Right ventricle myocardium inferior (tissue), 1 donor: Measurements from ENCODE around the gene ADAM19. TPM values are rescaled to one million over a fixed set of nuclear protein-coding genes. Genes with fewer than 3 reads are reported as not detected.
A peak's percentile ranks its signal among the peaks of the same experiment; 100 is the strongest.

Source experiments
- ATAC-seq: fragments of 200-7000 bp; cut with Tn5 transposase; one replicate; pipeline ENCODE4 v1.9.1; 2020; ENCODE audit warnings: mild to moderate bottlenecking, moderate library complexity
- DNase-seq: peaks from one replicate; pipeline ENCODE4 v3.0.0; 2021; ENCODE audit errors: missing footprints
- intact Hi-C: fragments of 100-400 bp; cut with DNase I; formaldehyde crosslinking; loops from one replicate; pipeline ENCODE4 v1.11.0; 2022
- long read RNA-seq: library from polyadenylated mRNA; unstranded; transcript quantifications from one replicate; pipeline ENCODE4 v2.0.0, GENCODE V29; 2021
- total RNA-seq: library from RNA; stranded (reverse); fragmentation: NEBNext Ultra II Directional; extraction: Animal tissue kit (Norgen Biotek cat#: 25700); gene quantifications from one replicate; pipeline ENCODE4 v1.2.1, GENCODE V29; 2021
- donor health status: DM: no; HTN: yes; CAD: no; lungs with severe emphysema.

The ADAM19 gene, protein sequence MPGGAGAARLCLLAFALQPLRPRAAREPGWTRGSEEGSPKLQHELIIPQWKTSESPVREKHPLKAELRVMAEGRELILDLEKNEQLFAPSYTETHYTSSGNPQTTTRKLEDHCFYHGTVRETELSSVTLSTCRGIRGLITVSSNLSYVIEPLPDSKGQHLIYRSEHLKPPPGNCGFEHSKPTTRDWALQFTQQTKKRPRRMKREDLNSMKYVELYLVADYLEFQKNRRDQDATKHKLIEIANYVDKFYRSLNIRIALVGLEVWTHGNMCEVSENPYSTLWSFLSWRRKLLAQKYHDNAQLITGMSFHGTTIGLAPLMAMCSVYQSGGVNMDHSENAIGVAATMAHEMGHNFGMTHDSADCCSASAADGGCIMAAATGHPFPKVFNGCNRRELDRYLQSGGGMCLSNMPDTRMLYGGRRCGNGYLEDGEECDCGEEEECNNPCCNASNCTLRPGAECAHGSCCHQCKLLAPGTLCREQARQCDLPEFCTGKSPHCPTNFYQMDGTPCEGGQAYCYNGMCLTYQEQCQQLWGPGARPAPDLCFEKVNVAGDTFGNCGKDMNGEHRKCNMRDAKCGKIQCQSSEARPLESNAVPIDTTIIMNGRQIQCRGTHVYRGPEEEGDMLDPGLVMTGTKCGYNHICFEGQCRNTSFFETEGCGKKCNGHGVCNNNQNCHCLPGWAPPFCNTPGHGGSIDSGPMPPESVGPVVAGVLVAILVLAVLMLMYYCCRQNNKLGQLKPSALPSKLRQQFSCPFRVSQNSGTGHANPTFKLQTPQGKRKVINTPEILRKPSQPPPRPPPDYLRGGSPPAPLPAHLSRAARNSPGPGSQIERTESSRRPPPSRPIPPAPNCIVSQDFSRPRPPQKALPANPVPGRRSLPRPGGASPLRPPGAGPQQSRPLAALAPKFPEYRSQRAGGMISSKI
- total RNA-seq = 11.3 TPM
- long read RNA-seq, partial matches to known transcripts = 1 of 1 reads
- long read RNA-seq, other reads (novel, unspliced or antisense) = 0 of 1 reads

- ATAC-seq (peak; percentile 90), DNase-seq (peak; percentile 85)
- intact Hi-C loops = loop anchor here (5.0 kb wide), 1 partner anchor 53 kb away; no protein-coding TSS in a partner anchor
These were observed at the start of gene ADAM19 for GRCh38 chr5:157575381-157576020. ADAM19 (minus strand) TSS chr5:157575775; CDS start chr5:157575696, 79 bp downstream.

DNA sequence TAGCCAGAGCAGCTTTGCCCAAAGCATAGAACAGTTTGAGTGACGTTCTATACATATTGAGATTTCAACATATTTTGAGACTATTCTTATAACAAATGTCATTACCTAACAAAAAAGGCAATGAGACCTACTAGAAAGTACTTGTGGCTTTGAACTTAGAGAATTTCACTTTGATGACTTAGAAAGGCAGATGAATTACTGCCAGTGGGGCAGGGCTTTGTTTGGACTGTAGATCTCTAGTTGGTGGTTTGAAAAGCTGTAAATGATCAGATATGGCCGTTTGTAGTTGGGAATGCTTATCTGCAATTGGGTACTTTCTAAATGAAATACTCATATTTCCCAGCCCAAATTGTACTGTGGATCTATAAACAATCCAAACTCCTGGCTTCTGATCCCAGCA, 48.6 kb upstream of the ADAM19 start:
- no peak for ATAC-seq
- intact Hi-C loops = no loop called here

DNA sequence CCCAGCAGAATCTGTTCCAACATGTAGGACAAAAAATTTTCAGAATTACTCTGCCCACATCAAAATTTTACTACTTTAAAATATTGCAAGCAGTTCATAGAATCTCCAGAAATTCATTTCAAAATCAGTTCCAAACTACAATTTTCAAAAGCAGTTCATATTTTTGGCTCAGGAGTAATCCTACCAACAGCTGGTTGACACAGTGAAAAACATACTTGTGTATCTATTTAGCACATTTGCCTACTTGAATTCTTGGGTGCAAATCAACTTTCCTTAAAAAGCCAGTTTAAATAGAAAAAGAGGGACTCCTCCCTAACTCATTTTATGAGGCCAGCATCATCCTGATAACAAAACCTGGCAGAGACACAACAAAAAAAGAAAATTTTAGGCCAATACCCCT, 45.2 kb upstream of the ADAM19 start:
- ATAC-seq (no peak), DNase-seq (no peak)
- intact Hi-C loops = no loop called here

More for the DNA sequence above, 48.6 kb upstream of the ADAM19 start:
- DNase-seq = no peak

DNA sequence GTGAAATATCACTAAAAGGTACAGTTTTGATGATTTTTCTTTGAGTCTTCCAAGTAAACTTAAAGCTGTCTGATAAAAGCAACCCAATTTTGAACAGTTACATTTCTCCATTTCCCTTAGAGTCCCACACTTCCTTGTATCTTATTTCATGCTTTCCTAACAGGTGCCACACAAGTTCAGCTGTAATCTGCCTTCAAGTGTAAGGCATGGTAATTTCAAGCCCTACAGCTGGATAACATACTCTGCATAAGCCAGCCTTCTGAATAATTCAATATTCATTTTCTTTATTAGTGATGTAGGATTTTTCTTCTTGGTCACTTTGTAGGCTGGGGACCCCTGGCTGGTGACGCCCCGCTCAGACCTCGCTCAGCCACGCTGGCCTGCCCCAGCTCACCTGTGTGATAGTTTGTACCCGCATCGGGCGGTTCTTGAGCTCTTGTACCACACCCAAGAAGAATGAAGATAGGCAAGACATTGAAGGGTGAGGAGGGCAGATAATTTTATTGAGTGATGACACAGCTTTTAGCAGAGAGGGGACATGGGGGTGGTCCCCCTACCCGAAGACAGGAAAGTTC, 42.7 kb upstream of the ADAM19 start:
- intact Hi-C loops = no loop called here
- DNase-seq = no peak
- ATAC-seq = no peak

- DNase-seq (no peak), ATAC-seq (no peak)
- intact Hi-C loops = no loop called here
These were observed 41.2 kb upstream of the ADAM19 start for GRCh38 chr5:157616785-157617184.

GRCh38 chr5:157613385-157614245, 38.0 kb upstream of the ADAM19 start:
- no peak for ATAC-seq
- DNase-seq = no peak
- intact Hi-C loops = no loop called here

DNA sequence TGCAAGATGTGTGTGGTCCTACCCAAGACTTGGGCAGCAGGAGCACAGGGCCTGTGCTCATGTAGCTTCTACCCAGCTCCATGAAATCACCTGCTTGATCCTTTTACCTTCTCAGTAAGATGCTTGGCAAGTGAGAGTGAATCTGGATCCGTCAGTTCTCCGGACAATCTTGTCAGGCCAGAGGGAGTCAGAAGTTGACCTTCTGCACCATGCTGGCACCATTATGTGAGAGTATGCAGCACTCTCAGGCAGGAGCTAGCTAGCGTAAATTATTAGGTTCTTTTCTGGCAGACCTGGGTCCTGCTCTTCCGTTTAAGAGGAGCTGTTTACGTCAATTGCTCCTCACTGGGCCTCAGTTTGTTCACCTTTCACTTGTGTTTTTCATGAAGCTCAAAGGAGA, 37.0 kb upstream of the ADAM19 start:
- ATAC-seq (no peak), DNase-seq (no peak)
- intact Hi-C loops = no loop called here

GRCh38 chr5:157611571-157612476, 36.2 kb upstream of the ADAM19 start:
- DNase-seq = no peak
- no peak for ATAC-seq
- intact Hi-C loops = no loop called here

DNA sequence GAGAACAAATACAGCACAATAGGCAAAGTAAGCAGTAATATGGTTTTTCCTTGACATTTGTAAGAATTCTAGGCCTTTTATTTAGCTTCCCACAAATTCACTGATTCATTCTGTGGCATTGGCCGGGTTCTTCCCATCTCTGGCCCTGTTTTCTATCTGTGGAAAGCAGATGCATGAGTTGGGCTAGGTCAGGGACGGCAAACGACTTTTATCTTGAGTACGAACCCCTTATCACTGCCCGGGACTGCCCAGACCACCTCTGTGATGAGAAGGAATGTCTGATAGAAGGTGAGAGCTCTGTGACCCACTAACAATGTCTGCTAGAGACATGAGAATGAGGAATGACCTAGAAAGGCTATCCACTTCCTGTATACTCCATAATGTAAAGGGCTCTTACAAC, 35.4 kb upstream of the ADAM19 start:
- DNase-seq = no peak
- no peak for ATAC-seq
- intact Hi-C loops = no loop called here

GRCh38 chr5:157608972-157609565, 33.5 kb upstream of the ADAM19 start:
- DNase-seq (no peak), ATAC-seq (no peak)
- intact Hi-C loops = no loop called here

- DNase-seq (no peak), ATAC-seq (no peak)
- intact Hi-C loops = no loop called here
These were observed 32.0 kb upstream of the ADAM19 start for GRCh38 chr5:157607371-157608161.

DNA sequence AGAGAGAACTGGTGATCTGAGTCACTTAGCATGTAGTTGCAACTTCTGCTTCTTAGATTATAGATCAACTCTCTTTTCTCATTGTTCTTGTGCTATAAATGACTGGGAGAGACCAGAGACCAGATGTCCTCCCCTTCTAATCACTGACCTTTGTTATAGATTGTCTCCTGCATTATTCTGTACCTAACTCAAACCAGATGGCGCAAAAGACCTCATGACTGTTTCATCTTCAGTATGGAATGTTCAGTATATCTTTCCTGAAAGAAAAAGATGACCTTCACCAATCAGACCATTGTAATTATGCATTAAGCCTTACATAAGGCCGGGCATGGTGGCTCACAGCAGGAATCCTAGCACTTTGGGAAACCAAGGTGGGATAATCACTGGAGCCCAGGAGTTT, 30.5 kb upstream of the ADAM19 start:
- intact Hi-C loops = no loop called here
- ATAC-seq (no peak), DNase-seq (no peak)

GRCh38 chr5:157603333-157604190, 28.0 kb upstream of the ADAM19 start:
- peak; percentile 34 for ATAC-seq
- intact Hi-C loops = no loop called here
- no peak for DNase-seq

- ATAC-seq = no peak
- intact Hi-C loops = no loop called here
These were observed 26.9 kb upstream of the ADAM19 start for GRCh38 chr5:157602505-157602904.

DNA sequence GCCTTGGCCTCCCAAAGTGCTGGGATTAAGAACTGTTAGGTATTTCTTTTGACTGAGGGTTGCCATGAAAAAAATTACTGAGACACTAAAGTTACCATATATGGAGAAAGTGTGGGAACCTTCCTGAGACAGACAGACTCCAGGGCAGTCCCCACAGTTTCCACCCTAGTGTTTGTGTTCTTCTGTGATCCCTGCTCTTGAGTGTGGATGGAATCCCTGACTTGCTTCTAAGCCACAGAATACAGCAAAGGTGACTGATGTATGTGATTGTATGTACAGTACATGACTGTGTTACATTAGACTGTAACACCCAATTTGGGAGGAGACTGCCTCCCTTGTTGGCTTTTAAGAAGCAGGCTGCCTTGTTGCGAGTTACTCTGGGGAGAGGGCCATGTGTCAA, 24.7 kb upstream of the ADAM19 start:
- ATAC-seq (no peak), DNase-seq (no peak)
- intact Hi-C loops = no loop called here

More at GRCh38 chr5:157602505-157602904, 26.9 kb upstream of the ADAM19 start:
- no peak for DNase-seq
